Keratinocyte (primary cell): ENCODE data around the gene PSMD14.

Experiments
- EZH2 ChIP-seq: IDR thresholded peaks from one replicate; pipeline ENCODE4 v1.6.1; 2012; ENCODE audit warnings: inconsistent platforms, mild to moderate bottlenecking, low read length, moderate library complexity
- TF ChIP-seq, protein P1 (sequence below), 3 experiments: IDR thresholded peaks in 1 of 3; conservative IDR thresholded peaks in 1 of 3; optimal IDR thresholded peaks in 1 of 3; 2 replicates in 2 of 3; 3 replicates in 1 of 3; pipeline versions ENCODE3 to v1.5.1; 2011; ENCODE audit warnings: low read length in 3 of 3, mild to moderate bottlenecking in 3 of 3, moderate library complexity in 2 of 3, control low read depth in 1 of 3, inconsistent platforms in 1 of 3; ENCODE audit not compliant: insufficient read depth in 2 of 3; ENCODE audit errors: extremely low read depth in 1 of 3

DNA sequence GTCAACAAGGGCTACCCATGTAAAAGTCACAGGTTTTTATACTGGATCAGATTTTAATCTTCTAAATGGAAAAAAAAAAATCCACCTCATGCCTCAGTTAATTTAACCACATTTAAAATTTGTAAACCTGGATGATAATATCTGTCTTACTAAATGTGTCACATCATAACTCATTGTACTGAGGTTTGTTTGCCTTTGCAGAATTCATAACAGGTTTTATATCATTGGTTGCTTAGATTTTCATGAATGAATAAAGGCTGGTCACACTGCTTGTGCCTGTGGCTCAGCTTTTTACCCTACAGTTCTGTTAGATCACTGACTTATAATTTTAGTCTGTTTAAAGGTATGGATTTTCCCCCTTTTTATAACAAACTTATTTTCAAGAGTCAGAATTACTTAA, 48.9 kb downstream of the PSMD14 start:
- TF ChIP-seq, protein P1, sequence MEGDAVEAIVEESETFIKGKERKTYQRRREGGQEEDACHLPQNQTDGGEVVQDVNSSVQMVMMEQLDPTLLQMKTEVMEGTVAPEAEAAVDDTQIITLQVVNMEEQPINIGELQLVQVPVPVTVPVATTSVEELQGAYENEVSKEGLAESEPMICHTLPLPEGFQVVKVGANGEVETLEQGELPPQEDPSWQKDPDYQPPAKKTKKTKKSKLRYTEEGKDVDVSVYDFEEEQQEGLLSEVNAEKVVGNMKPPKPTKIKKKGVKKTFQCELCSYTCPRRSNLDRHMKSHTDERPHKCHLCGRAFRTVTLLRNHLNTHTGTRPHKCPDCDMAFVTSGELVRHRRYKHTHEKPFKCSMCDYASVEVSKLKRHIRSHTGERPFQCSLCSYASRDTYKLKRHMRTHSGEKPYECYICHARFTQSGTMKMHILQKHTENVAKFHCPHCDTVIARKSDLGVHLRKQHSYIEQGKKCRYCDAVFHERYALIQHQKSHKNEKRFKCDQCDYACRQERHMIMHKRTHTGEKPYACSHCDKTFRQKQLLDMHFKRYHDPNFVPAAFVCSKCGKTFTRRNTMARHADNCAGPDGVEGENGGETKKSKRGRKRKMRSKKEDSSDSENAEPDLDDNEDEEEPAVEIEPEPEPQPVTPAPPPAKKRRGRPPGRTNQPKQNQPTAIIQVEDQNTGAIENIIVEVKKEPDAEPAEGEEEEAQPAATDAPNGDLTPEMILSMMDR (optimal IDR thresholded peaks at IDR 0.05 in 1 of 3, IDR thresholded peaks at IDR 0.05 in 1 of 3, conservative IDR thresholded peaks at IDR 0.05 in 1 of 3; ENCODE audit: extremely low read depth in 1 of 3, insufficient read depth in 2 of 3, low read length in 3 of 3), result no peak
- no peak for TF ChIP-seq EZH2
